Stimulated activated CD4-positive, alpha-beta T cell treated with anti-CD3 and anti-CD28 coated beads, TNF-alpha, amount 100 ng/mL, for 4 hours (primary cell): Measurements from ENCODE around the gene BTF3.

Source experiments
- DNase-seq, 3 experiments: peaks; one replicate each; pipeline ENCODE4 v3.0.0-alpha.2; 2020; ENCODE audit warnings: low read depth in 3 of 3

The BTF3 gene

GRCh38 chr5:73523861-73524260, 25.6 kb downstream of the BTF3 start:
- no peak for DNase-seq

GRCh38 chr5:73525606-73526203, 27.5 kb downstream of the BTF3 start:
- no peak for DNase-seq

- DNase-seq: no peak
These were observed 30.0 kb downstream of the BTF3 start for GRCh38 chr5:73528248-73528647.

GRCh38 chr5:73529081-73529480, 30.8 kb downstream of the BTF3 start:
- DNase-seq: no peak

GRCh38 chr5:73531356-73531755, 33.1 kb downstream of the BTF3 start:
- DNase-seq: no peak

GRCh38 chr5:73532195-73532594, 34.0 kb downstream of the BTF3 start:
- no peak for DNase-seq

GRCh38 chr5:73534011-73534644, 35.9 kb downstream of the BTF3 start:
- DNase-seq: no peak

- DNase-seq: no peak
These were observed 36.7 kb downstream of the BTF3 start for GRCh38 chr5:73534971-73535370.

GRCh38 chr5:73539730-73540129, 41.5 kb downstream of the BTF3 start:
- no peak for DNase-seq

GRCh38 chr5:73540192-73540591, 42.0 kb downstream of the BTF3 start:
- DNase-seq: no peak

GRCh38 chr5:73542020-73542419, 43.8 kb downstream of the BTF3 start:
- DNase-seq: no peak

- DNase-seq: no peak
These were observed 46.5 kb downstream of the BTF3 start for GRCh38 chr5:73544429-73545402.

GRCh38 chr5:73545403-73545779, 47.1 kb downstream of the BTF3 start:
- DNase-seq: no peak

- DNase-seq: no peak
These were observed 51.8 kb downstream of the BTF3 start for GRCh38 chr5:73550016-73550415.

- no peak for DNase-seq
These were observed 54.4 kb downstream of the BTF3 start for GRCh38 chr5:73552642-73553041.
